Measurements from ENCODE around the gene ATXN1. TPM values are rescaled to one million over a fixed set of nuclear protein-coding genes. Genes with fewer than 3 reads are reported as not detected.
A peak's percentile ranks its signal among the peaks of the same experiment; 100 is the strongest.

The ATXN1 gene
- total RNA-seq, 1 experiment from 2014 or later, result 25.6 TPM

- Histone ChIP-seq H3K4me3 (ENCODE audit: low read depth, low read length, poor library complexity, severe bottlenecking) (no peak overlapping the region), H3K27ac (ENCODE audit: low read depth, low read length, poor library complexity, severe bottlenecking) (no peak overlapping the region), H3K36me3 (ENCODE audit: insufficient read depth, low read length, poor library complexity, severe bottlenecking) (no peaks in the 10 kb centered on the region), H3K4me1 (ENCODE audit: insufficient read depth, low read length, poor library complexity, severe bottlenecking) (peaks cover 8% of the 10 kb centered on the region), H3K9me3 (ENCODE audit: low read depth, low read length, poor library complexity, severe bottlenecking) (no peaks in the 10 kb centered on the region), H3K27me3 (replicated peaks; ENCODE audit: insufficient read depth, low read depth, low read length, poor library complexity) (no peaks in the 10 kb centered on the region)
- ChIA-PET POLR2A (ENCODE audit: low non-redundant PET) (no interaction called here), CTCF (no interaction called here)
- DNase-seq (ENCODE audit: low spot score), result no peak
- BruUV-seq (replicated peaks), result no TSS peak
- intact Hi-C loops (cut with micrococcal nuclease; ENCODE audit: unreplicated experiment), result loop anchor here (5.0 to 10.0 kb wide), 4 partner anchors 178 to 575 kb away; partner anchors contain the start of gene ATXN1
- no peak for TF ChIP-seq CTCF (conservative IDR thresholded peaks at IDR 0.05; ENCODE audit: low read depth, low read length)
- no peak for TF ChIP-seq EZH2 (IDR thresholded peaks at IDR 0.05; ENCODE audit: borderline replicate concordance, low read depth, low read length, poor library complexity, severe bottlenecking)
Observed at GRCh38 chr6:16510245-16510644, 251.0 kb downstream of the ATXN1 start.

DNA sequence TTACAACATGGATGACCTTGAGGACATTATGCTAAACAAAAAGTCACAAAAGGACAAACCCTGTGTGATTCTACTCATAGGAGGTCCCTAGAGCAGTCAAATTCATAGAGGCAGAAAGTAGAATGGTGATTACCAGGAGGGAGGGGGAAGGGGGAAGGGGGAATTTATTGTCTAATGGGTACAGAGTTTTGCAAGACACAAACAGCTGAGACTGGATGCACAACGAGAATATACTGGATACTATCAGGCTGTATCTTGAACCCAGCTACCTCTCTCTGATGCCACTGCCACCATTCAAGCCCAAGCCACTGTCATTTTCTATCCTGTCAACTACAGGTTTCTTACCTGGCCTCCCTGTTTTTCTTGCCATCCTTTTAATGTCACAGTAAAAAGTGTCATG is 252.3 kb downstream of the ATXN1 start:
- intact Hi-C loops (cut with micrococcal nuclease; ENCODE audit: unreplicated experiment), result no loop called here
- CTCF ChIA-PET, result no interaction called here
- no TSS peak for BruUV-seq (replicated peaks)

GRCh38 chr6:16505711-16506357 is 255.4 kb downstream of the ATXN1 start:
- no peak overlapping the region for H3K27ac ChIP-seq (ENCODE audit: low read depth, low read length, poor library complexity, severe bottlenecking)
- ChIA-PET CTCF (interaction anchor here (0.6 kb wide), 1 partner anchor 142 kb away, joined by 5 read pairs; no protein-coding TSS in a partner anchor), POLR2A (ENCODE audit: low non-redundant PET) (no interaction called here)
- no peaks in the 10 kb centered on the region for H3K27me3 ChIP-seq (replicated peaks; ENCODE audit: insufficient read depth, low read depth, low read length, poor library complexity)
- no TSS peak for BruUV-seq (replicated peaks)
- TF ChIP-seq CTCF (conservative IDR thresholded peaks at IDR 0.05; ENCODE audit: low read depth, low read length) (no peak; the same call in 1 of the 2 replicates), EZH2 (IDR thresholded peaks at IDR 0.05; ENCODE audit: borderline replicate concordance, low read depth, low read length, poor library complexity, severe bottlenecking) (no peak)
- DNase-seq (ENCODE audit: low spot score), result peak; percentile 72
- peaks cover 18% of the 10 kb centered on the region for H3K4me1 ChIP-seq (ENCODE audit: insufficient read depth, low read length, poor library complexity, severe bottlenecking)
- no peaks in the 10 kb centered on the region for H3K9me3 ChIP-seq (ENCODE audit: low read depth, low read length, poor library complexity, severe bottlenecking)
- intact Hi-C loops (cut with micrococcal nuclease; ENCODE audit: unreplicated experiment), result no loop called here
- H3K36me3 ChIP-seq (ENCODE audit: insufficient read depth, low read length, poor library complexity, severe bottlenecking), result no peaks in the 10 kb centered on the region
- no peak overlapping the region for H3K4me3 ChIP-seq (ENCODE audit: low read depth, low read length, poor library complexity, severe bottlenecking)

More for the DNA sequence above, 252.3 kb downstream of the ATXN1 start:
- H3K27ac ChIP-seq (ENCODE audit: low read depth, low read length, poor library complexity, severe bottlenecking), result no peak overlapping the region
- no peak overlapping the region for H3K4me3 ChIP-seq (ENCODE audit: low read depth, low read length, poor library complexity, severe bottlenecking)
- H3K36me3 ChIP-seq (ENCODE audit: insufficient read depth, low read length, poor library complexity, severe bottlenecking), result no peaks in the 10 kb centered on the region
- DNase-seq (ENCODE audit: low spot score), result no peak
- no peaks in the 10 kb centered on the region for H3K9me3 ChIP-seq (ENCODE audit: low read depth, low read length, poor library complexity, severe bottlenecking)
- H3K4me1 ChIP-seq (ENCODE audit: insufficient read depth, low read length, poor library complexity, severe bottlenecking), result peaks cover 18% of the 10 kb centered on the region
- H3K27me3 ChIP-seq (replicated peaks; ENCODE audit: insufficient read depth, low read depth, low read length, poor library complexity), result no peaks in the 10 kb centered on the region
- POLR2A ChIA-PET (ENCODE audit: low non-redundant PET), result no interaction called here
- TF ChIP-seq EZH2 (IDR thresholded peaks at IDR 0.05; ENCODE audit: borderline replicate concordance, low read depth, low read length, poor library complexity, severe bottlenecking), result no peak
- TF ChIP-seq CTCF (conservative IDR thresholded peaks at IDR 0.05; ENCODE audit: low read depth, low read length), result no peak
